SK-N-SH (cell line): ENCODE data around the gene RAB3C. TPM values are rescaled to one million over a fixed set of nuclear protein-coding genes. Genes with fewer than 3 reads are reported as not detected.

Source experiments
- CTCF ChIA-PET: fragments of 300-600, 350-600 bp; formaldehyde crosslinking; extraction: SDS; loops from one replicate; lab custom pipeline; 2021; lab: Yijun Ruan, JAX
- POLR2A ChIA-PET: fragments of 350-600 bp; sonication (Branson Sonifier 250); formaldehyde crosslinking; extraction: SDS; loops from one replicate; lab custom pipeline; 2020; ENCODE audit warnings: antibody characterized with exemption, inconsistent platforms; lab: Yijun Ruan, JAX
- DNase-seq: peaks from one replicate; pipeline ENCODE4 v3.0.0; 2012
- H2AFZ ChIP-seq: fragments of 200-600 bp; sonication (generic); 2 replicates; pipeline ENCODE4 v1.8.1; 2016; ENCODE audit warnings: antibody characterized with exemption, mild to moderate bottlenecking, low read depth
- H3F3A ChIP-seq: fragments of 200-600 bp; sonication (generic); replicated peaks from 2 replicates; pipeline ENCODE3; 2016; ENCODE audit warnings: antibody characterized with exemption, mild to moderate bottlenecking; ENCODE audit not compliant: insufficient read depth
- H3K27ac ChIP-seq, 2 experiments: fragments of 200-500 bp in 1 of 2; fragments of 200-600 bp in 1 of 2; sonication (Bioruptor generic) in 1 of 2; sonication (generic), shearing (Covaris generic) in 1 of 2; 2 replicates each; pipeline versions ENCODE4 v1.5.1 to v1.6.1; 2014 to 2016; ENCODE audit warnings: low read depth in 2 of 2, inconsistent platforms in 1 of 2, low read length in 1 of 2, mild to moderate bottlenecking in 1 of 2, mixed read lengths in 1 of 2
- H3K27me3 ChIP-seq: fragments of 200-600 bp; sonication (generic), shearing (Covaris generic); 2 replicates; pipeline ENCODE4 v1.6.1; 2016; ENCODE audit warnings: mixed run types; ENCODE audit not compliant: insufficient read depth
- H3K36me3 ChIP-seq, 2 experiments: fragments of 200-500 bp in 1 of 2; fragments of 200-600 bp in 1 of 2; sonication (Bioruptor generic) in 1 of 2; sonication (generic) in 1 of 2; replicated peaks in 1 of 2; 2 replicates each; pipeline versions ENCODE3 to v1.5.1; 2014 to 2016; ENCODE audit warnings: low read length in 1 of 2, mild to moderate bottlenecking in 1 of 2; ENCODE audit not compliant: insufficient read depth in 2 of 2, control insufficient read depth in 1 of 2
- H3K4me1 ChIP-seq, 2 experiments: fragments of 200-500 bp in 1 of 2; fragments of 200-600 bp in 1 of 2; sonication (Bioruptor generic) in 1 of 2; sonication (generic), shearing (Covaris generic) in 1 of 2; 2 replicates each; pipeline versions ENCODE4 v1.5.1 to v1.6.1; 2014 to 2016; ENCODE audit warnings: low read depth in 1 of 2, low read length in 1 of 2, mixed run types in 1 of 2; ENCODE audit not compliant: insufficient read depth in 2 of 2, control insufficient read depth in 1 of 2
- H3K4me2 ChIP-seq: fragments of 200-600 bp; sonication (generic), shearing (Covaris generic); 2 replicates; pipeline ENCODE4 v1.6.1; 2017; ENCODE audit warnings: mixed run types
- H3K4me3 ChIP-seq, 2 experiments: fragments of 200-500 bp in 1 of 2; fragments of 200-600 bp in 1 of 2; sonication (Bioruptor generic) in 1 of 2; sonication (generic), shearing (Covaris generic) in 1 of 2; 2 replicates each; pipeline versions ENCODE4 v1.5.1 to v1.8.1; 2014 to 2016; ENCODE audit warnings: low read depth in 2 of 2, inconsistent platforms in 1 of 2, low read length in 1 of 2, mild to moderate bottlenecking in 1 of 2, mixed read lengths in 1 of 2, moderate library complexity in 1 of 2
- H3K79me2 ChIP-seq: fragments of 200-600 bp; sonication (generic); 2 replicates; pipeline ENCODE4 v1.8.1; 2017; ENCODE audit warnings: mild to moderate bottlenecking; ENCODE audit not compliant: insufficient read depth
- H3K9ac ChIP-seq: fragments of 200-600 bp; sonication (generic); 2 replicates; pipeline ENCODE4 v1.6.1; 2017; ENCODE audit warnings: mixed run types
- H3K9me2 ChIP-seq: fragments of 200-600 bp; sonication (generic); 2 replicates; pipeline ENCODE4 v1.6.1; 2017; ENCODE audit warnings: mixed run types
- H3K9me3 ChIP-seq: fragments of 200-600 bp; sonication (generic); 2 replicates; pipeline ENCODE4 v1.6.1; 2017; ENCODE audit warnings: mixed run types, mild to moderate bottlenecking, moderate library complexity
- H4K20me1 ChIP-seq: fragments of 200-600 bp; sonication (generic); 2 replicates; pipeline ENCODE4 v1.6.1; 2017; ENCODE audit warnings: mild to moderate bottlenecking, mixed run types; ENCODE audit not compliant: insufficient read depth
- CHD2 ChIP-seq: fragments of 150-350 bp; IDR thresholded peaks from 2 replicates; pipeline ENCODE4 v1.6.1; 2018; ENCODE audit warnings: low read length; ENCODE audit not compliant: partially characterized antibody
- EP300 ChIP-seq, 2 experiments: IDR thresholded peaks; 2 replicates each; pipeline versions ENCODE4 v1.4.0 to v1.6.1; 2012; ENCODE audit warnings: borderline replicate concordance in 1 of 2, low read depth in 1 of 2, low read length in 1 of 2
- GATA2 ChIP-seq: sonication (generic); formaldehyde crosslinking; IDR thresholded peaks from 2 replicates; pipeline ENCODE4 v1.5.0; 2020; ENCODE audit warnings: mild to moderate bottlenecking, missing genetic modification reagents
- IRF3 ChIP-seq: fragments of 150-350 bp; IDR thresholded peaks from 2 replicates; pipeline ENCODE4 v1.6.1; 2016; ENCODE audit warnings: mild to moderate bottlenecking, low read depth, low read length
- JUND ChIP-seq: IDR thresholded peaks from 2 replicates; pipeline ENCODE4 v1.4.0; 2012
- MXI1 ChIP-seq: IDR thresholded peaks from 2 replicates; pipeline ENCODE4 v1.6.1; 2012; ENCODE audit warnings: mild to moderate bottlenecking, low read depth, low read length, improper control_type of control experiment
- NRF1 ChIP-seq: IDR thresholded peaks from 2 replicates; pipeline ENCODE4 v1.6.1; 2012; ENCODE audit warnings: low read depth, mild to moderate bottlenecking, low read length
- PBX3 ChIP-seq: IDR thresholded peaks from 2 replicates; pipeline ENCODE4; 2012
- RCOR1 ChIP-seq: fragments of 150-350 bp; IDR thresholded peaks from 2 replicates; pipeline ENCODE4 v1.6.1; 2017; ENCODE audit warnings: antibody characterized with exemption, low read length
- REST ChIP-seq: IDR thresholded peaks from 2 replicates; pipeline ENCODE4 v1.6.1; 2012; ENCODE audit warnings: mild to moderate bottlenecking, low read depth, low read length, moderate library complexity
- TEAD4 ChIP-seq: IDR thresholded peaks from 2 replicates; pipeline ENCODE4 v1.4.0; 2012; ENCODE audit warnings: mild to moderate bottlenecking, borderline replicate concordance; ENCODE audit not compliant: insufficient read depth
- WGBS: methylation state at CpG from one replicate; pipeline ENCODE4 v1.1.6; 2017; ENCODE audit warnings: low lambda C conversion rate; 5-methylcytosine and 5-hydroxymethylcytosine counted together
- polyA plus RNA-seq, 3 experiments: library from polyadenylated mRNA; depleted of rRNA; stranded (reverse); fragments of >200 nt; gene quantifications; 2 replicates each; pipeline ENCODE4 v1.2.3, GENCODE V29; 2012

The RAB3C gene
- polyA plus RNA-seq, 1 of the 3 experiments (the other 2 are of a cell fraction): 0.03 TPM

GRCh38 chr5:58813855-58814254 is 231.0 kb downstream of the RAB3C start (continued):
- no peak for TF ChIP-seq IRF3
- TF ChIP-seq, all 33 proteins: peak for 0

GRCh38 chr5:58816181-58816731 is 233.4 kb downstream of the RAB3C start:
- TF ChIP-seq CHD2 (peak; percentile 21), REST (no peak), PBX3 (no peak), NRF1 (no peak), MXI1 (no peak; the same call in 1 of the 2 replicates), TEAD4 (no peak), EP300 (IDR thresholded peaks at IDR 0.05; ENCODE audit: borderline replicate concordance in 1 of 2, low read depth in 1 of 2, low read length in 1 of 2) (peak in 1 of 2 experiments; percentile 74; a peak in 1 of 4 replicates), RCOR1 (peak; percentile 62; the same call in 1 of the 2 replicates), GATA2 (peak; percentile 49), JUND (no peak)
- TF ChIP-seq, all 33 proteins: peak for 4
- WGBS: 42% methylated on average over 4 of the region's 4 CpGs
- CTCF ChIA-PET: interaction anchor here (0.8 to 5.3 kb wide), 5 partner anchors 19 to 314 kb away, joined by 3 to 27 read pairs (median 4); partner anchors contain the start of gene RAB3C

More at GRCh38 chr5:58816181-58816731, 233.4 kb downstream of the RAB3C start:
- no peaks in the 10 kb centered on the region for H3K79me2 ChIP-seq
- no peaks in the 10 kb centered on the region for H3K36me3 ChIP-seq
- peak overlapping the region in 1 of 2 experiments; percentile 65; a peak in 2 of 4 replicates for H3K27ac ChIP-seq
- no peak overlapping the region for H3K4me3 ChIP-seq
- no peak overlapping the region for H2AFZ ChIP-seq
- H3K9ac ChIP-seq: no peak overlapping the region
- peaks cover 0 to 9% of the 10 kb centered on the region in 2 experiments; a peak in 2 of 4 replicates for H3K4me1 ChIP-seq
- H4K20me1 ChIP-seq: no peaks in the 10 kb centered on the region
- no peaks in the 10 kb centered on the region for H3K9me3 ChIP-seq
- DNase-seq: peak; percentile 48
- POLR2A ChIA-PET: no interaction called here
- H3K4me2 ChIP-seq: no peak overlapping the region
- no peaks in the 10 kb centered on the region for H3K27me3 ChIP-seq
- H3K9me2 ChIP-seq: no peaks in the 10 kb centered on the region
- H3F3A ChIP-seq: no peaks in the 10 kb centered on the region
